ENCODE measurements around the gene DRG2. TPM values are rescaled to one million over a fixed set of nuclear protein-coding genes. Genes with fewer than 3 reads are reported as not detected.

The DRG2 gene
- total RNA-seq, 1 experiment from 2014 or later = 52.0 TPM

DNA sequence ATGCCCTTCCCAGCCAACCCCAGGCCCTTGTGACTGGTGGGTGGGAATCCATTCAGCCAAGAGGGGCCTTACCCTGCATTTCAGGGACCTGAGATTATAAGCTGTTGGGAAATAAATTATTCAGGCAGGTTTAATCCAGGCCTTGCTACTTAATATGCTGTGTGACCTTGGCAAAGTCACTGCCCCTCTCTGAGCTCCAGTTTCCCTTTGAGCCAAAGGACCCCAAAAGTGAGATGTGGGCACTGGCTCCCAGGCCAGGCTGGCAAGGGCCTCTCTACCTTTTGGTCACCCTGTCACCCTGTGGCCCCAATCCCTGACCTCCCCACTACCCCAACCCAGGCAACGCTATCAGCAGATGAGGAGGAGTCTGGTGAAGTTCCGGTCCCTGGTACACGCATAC lies 54.7 kb downstream of the DRG2 start:
- no peaks in the 10 kb centered on the region for H3K23me2 ChIP-seq (ENCODE audit: insufficient read length, low read depth, low read length, poor library complexity, severe bottlenecking)
- no peak overlapping the region for H2BK20ac ChIP-seq (ENCODE audit: low read depth, low read length, poor library complexity, severe bottlenecking)
- Mint-ChIP-seq H3K4me1 (peaks cover 9 to 20% of the 10 kb centered on the region in 2 experiments), H3K27me3 (ENCODE audit: low read depth) (peaks cover 11% of the 10 kb centered on the region), H3K4me3 (no peak overlapping the region), H3K9me3 (no peaks in the 10 kb centered on the region), H3K27ac (peak overlapping the region in 1 of 3 experiments; percentile 79; a peak in 2 of 7 replicates), H3K36me3 (ENCODE audit: insufficient read depth in 1 of 3, low read depth in 3 of 3) (no peaks in the 10 kb centered on the region)
- no peak overlapping the region for H3K18ac ChIP-seq (ENCODE audit: insufficient read length, low read depth, low read length)
- H3K9me3 ChIP-seq (ENCODE audit: control insufficient read depth, low read depth, low read length) = no peaks in the 10 kb centered on the region
- no peaks in the 10 kb centered on the region for H3K27me3 ChIP-seq (ENCODE audit: insufficient read depth, low read length)
- no peak overlapping the region for H3K27ac ChIP-seq (ENCODE audit: insufficient read length, low read depth, low read length)
- H3K4me2 ChIP-seq (ENCODE audit: insufficient read depth, insufficient read length, low read length) = no peak overlapping the region
- H3K9ac ChIP-seq (ENCODE audit: extremely low read depth, insufficient read length, low read length) = no peak overlapping the region
- H2BK12ac ChIP-seq (ENCODE audit: insufficient read length, low read depth, low read length) = no peak overlapping the region
- H3K79me2 ChIP-seq (ENCODE audit: insufficient read depth, low read length) = no peaks in the 10 kb centered on the region
- no peak overlapping the region for H3T11ph ChIP-seq (ENCODE audit: low read length)
- no peak overlapping the region for H4K8ac ChIP-seq (replicated peaks; ENCODE audit: insufficient read length, low read depth, low read length)
- H3K4me1 ChIP-seq (ENCODE audit: insufficient read depth, low read length) = peaks cover 3% of the 10 kb centered on the region; the same call in 1 of the 2 replicates
- H2BK120ac ChIP-seq (ENCODE audit: low read depth, low read length, poor library complexity, severe bottlenecking) = no peak overlapping the region
- H2AK5ac ChIP-seq (ENCODE audit: insufficient read length, low read length) = no peak overlapping the region
- TF ChIP-seq CTCF (conservative IDR thresholded peaks at IDR 0.05) = no peak
- whole genome bisulfite sequencing (ENCODE audit: extremely low coverage, insufficient read length, low lambda C conversion rate) = no CpG with 5 or more reads among the region's 3 CpGs
- no peaks in the 10 kb centered on the region for H3K79me1 ChIP-seq (ENCODE audit: insufficient read depth, low read depth, low read length, poor library complexity, severe bottlenecking)
- no peak overlapping the region for H2AFZ ChIP-seq (ENCODE audit: low read length)
- H2BK15ac ChIP-seq (ENCODE audit: low read depth, low read length) = no peak overlapping the region
- no peaks in the 10 kb centered on the region for H4K20me1 ChIP-seq (ENCODE audit: control insufficient read depth, insufficient read depth, insufficient read length)
- no peak overlapping the region for H3K23ac ChIP-seq (ENCODE audit: insufficient read length, low read depth, low read length)
- H4K91ac ChIP-seq (ENCODE audit: insufficient read length, low read depth, low read length) = no peak overlapping the region
- H3K4ac ChIP-seq (ENCODE audit: low read depth, low read length) = no peak overlapping the region
- no peak overlapping the region for H2BK5ac ChIP-seq (ENCODE audit: insufficient read length, low read length)
- H4K5ac ChIP-seq (ENCODE audit: insufficient read length, low read depth, low read length) = no peak overlapping the region
- no peak for DNase-seq
- no peak overlapping the region for H3K56ac ChIP-seq (ENCODE audit: insufficient read length, low read depth, low read length)
- H3K14ac ChIP-seq (ENCODE audit: insufficient read depth, low read length) = no peak overlapping the region

All from H9 (cell line).